Left ventricle myocardium inferior (tissue), 1 donor: ENCODE results near the gene TMEM217. TPM values are rescaled to one million over a fixed set of nuclear protein-coding genes. Genes with fewer than 3 reads are reported as not detected.
A peak's percentile ranks its signal among the peaks of the same experiment; 100 is the strongest.

Experiments
- DNase-seq: peaks from one replicate; pipeline ENCODE4 v3.0.0-alpha.2; 2020
- H3K27ac ChIP-seq: fragments of 200-600 bp; replicated peaks from 2 replicates; pipeline ENCODE4 v1.8.0; 2021
- H3K27me3 ChIP-seq: fragments of 200-600 bp; 2 replicates; pipeline ENCODE4 v1.8.0; 2021; ENCODE audit warnings: low read depth
- H3K36me3 ChIP-seq: fragments of 200-600 bp; 2 replicates; pipeline ENCODE4 v1.8.0; 2021
- H3K4me1 ChIP-seq: fragments of 200-600 bp; 2 replicates; pipeline ENCODE4 v1.8.0; 2021
- H3K4me3 ChIP-seq: fragments of 200-600 bp; 2 replicates; pipeline ENCODE4 v1.8.0; 2021; ENCODE audit warnings: mild to moderate bottlenecking, moderate library complexity
- H3K9me3 ChIP-seq: fragments of 200-600 bp; replicated peaks from 2 replicates; pipeline ENCODE4 v1.8.0; 2021
- intact Hi-C: fragments of 100-400 bp; cut with micrococcal nuclease; formaldehyde crosslinking; loops from one replicate; pipeline ENCODE4 v1.11.0; 2022
- total RNA-seq: library from RNA; stranded (reverse); fragmentation: NEBNext Ultra II Directional; extraction: Animal tissue kit (Norgen Biotek cat#: 25700); gene quantifications from one replicate; pipeline ENCODE4 v1.2.1, GENCODE V29; 2021
- TF ChIP-seq, protein P1 (sequence below): fragments of 200-600 bp; IDR thresholded peaks from 2 replicates; pipeline ENCODE4 v1.8.0; 2021; ENCODE audit warnings: antibody characterized with exemption, mild to moderate bottlenecking, borderline replicate concordance
- donor health status: DM: no; HTN: yes; CAD: no; lungs with severe emphysema.

Gene TMEM217
- total RNA-seq, 1 donor from 2014 or later = 0.80 TPM

DNA sequence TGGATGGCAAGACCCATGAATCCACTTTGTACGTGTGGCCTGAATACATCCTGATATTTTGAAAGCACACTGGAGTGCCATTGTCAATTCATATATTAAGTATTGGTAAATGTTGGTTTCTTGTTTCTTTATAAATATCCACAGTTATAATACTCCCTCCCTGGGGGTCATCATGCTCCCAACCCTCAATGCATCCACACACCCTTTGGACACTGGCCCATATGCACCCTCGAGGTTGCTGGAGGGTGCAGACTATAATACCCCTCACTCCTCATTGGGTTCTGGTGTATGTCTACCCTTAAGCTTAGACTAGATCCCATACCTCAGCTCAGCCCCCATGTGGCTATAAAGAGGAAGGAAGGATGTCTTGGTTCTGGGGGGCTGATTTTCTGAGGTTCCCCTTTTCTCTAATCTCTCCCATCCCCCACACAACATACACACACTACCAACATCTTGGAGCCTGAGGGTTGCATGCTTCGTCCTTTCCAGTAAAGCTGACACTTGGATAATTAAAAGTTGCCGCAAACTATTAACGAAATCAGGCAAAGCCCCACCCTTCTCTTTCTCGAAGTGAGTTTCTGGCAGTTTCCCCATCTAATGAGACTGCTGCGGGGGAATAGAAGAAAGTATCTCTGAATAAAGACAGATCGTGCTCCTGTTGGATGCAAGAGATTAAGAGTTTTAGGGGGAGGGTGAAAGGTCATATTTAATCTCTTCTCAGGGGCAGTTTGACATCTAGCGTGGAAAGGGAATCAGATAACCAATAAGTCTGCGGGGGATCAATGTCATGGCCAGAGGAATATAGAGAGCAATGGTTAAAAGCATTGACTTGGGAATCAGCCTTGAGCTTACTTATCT is 80.6 kb downstream of the TMEM217 start:
- TF ChIP-seq, protein P1, sequence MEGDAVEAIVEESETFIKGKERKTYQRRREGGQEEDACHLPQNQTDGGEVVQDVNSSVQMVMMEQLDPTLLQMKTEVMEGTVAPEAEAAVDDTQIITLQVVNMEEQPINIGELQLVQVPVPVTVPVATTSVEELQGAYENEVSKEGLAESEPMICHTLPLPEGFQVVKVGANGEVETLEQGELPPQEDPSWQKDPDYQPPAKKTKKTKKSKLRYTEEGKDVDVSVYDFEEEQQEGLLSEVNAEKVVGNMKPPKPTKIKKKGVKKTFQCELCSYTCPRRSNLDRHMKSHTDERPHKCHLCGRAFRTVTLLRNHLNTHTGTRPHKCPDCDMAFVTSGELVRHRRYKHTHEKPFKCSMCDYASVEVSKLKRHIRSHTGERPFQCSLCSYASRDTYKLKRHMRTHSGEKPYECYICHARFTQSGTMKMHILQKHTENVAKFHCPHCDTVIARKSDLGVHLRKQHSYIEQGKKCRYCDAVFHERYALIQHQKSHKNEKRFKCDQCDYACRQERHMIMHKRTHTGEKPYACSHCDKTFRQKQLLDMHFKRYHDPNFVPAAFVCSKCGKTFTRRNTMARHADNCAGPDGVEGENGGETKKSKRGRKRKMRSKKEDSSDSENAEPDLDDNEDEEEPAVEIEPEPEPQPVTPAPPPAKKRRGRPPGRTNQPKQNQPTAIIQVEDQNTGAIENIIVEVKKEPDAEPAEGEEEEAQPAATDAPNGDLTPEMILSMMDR = no peak
- Histone ChIP-seq H3K9me3 (no peaks in the 10 kb centered on the region), H3K4me1 (peaks cover 22% of the 10 kb centered on the region), H3K27me3 (no peaks in the 10 kb centered on the region), H3K4me3 (no peak overlapping the region), H3K27ac (no peak overlapping the region), H3K36me3 (peaks cover 36% of the 10 kb centered on the region)
- DNase-seq = no peak
- intact Hi-C loops = no loop called here

DNA sequence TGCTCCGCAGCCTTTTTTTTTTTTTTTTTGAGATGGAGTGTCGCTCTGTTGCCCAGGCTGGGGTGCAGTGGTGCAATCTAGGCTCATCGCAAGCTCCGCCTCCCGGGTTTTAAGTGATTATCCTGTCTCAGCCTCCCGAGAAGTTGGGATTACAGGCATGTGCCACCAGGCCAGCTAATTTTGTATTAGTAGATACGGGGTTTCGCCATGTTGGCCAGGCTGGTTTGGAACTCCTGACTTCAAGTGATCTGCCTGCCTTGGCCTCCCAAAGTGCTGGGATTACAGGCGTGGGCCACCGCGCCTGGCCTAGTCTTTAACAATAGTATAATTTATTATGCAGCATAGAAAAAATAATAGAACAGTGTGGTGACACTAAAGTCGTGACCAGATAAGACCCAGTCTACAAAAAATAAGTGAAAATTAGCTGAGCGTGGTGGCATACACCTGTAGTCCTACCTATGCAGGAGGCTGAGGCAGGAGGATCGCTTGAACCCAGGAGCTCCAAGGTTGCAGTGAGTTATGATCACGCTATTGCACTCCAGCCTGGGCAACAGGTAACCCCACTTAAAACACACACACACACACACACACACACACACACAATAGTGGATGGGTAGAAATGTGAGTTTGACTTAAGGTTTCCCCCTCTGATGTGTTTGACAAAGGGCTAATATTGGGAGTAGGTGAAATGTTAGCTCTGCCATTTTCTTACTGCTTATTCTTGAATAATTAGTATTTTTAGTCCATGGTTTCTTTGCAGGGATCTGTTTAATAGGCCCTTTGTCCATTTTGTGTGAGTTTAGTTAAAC is 81.5 kb downstream of the TMEM217 start:
- peaks cover 36% of the 10 kb centered on the region for H3K36me3 ChIP-seq
- intact Hi-C loops = no loop called here
- no peaks in the 10 kb centered on the region for H3K27me3 ChIP-seq
- no peak for DNase-seq
- H3K9me3 ChIP-seq = no peaks in the 10 kb centered on the region
- peaks cover 29% of the 10 kb centered on the region for H3K4me1 ChIP-seq
- H3K4me3 ChIP-seq = no peak overlapping the region
- no peak overlapping the region for H3K27ac ChIP-seq
- TF ChIP-seq, protein P1 = no peak

DNA sequence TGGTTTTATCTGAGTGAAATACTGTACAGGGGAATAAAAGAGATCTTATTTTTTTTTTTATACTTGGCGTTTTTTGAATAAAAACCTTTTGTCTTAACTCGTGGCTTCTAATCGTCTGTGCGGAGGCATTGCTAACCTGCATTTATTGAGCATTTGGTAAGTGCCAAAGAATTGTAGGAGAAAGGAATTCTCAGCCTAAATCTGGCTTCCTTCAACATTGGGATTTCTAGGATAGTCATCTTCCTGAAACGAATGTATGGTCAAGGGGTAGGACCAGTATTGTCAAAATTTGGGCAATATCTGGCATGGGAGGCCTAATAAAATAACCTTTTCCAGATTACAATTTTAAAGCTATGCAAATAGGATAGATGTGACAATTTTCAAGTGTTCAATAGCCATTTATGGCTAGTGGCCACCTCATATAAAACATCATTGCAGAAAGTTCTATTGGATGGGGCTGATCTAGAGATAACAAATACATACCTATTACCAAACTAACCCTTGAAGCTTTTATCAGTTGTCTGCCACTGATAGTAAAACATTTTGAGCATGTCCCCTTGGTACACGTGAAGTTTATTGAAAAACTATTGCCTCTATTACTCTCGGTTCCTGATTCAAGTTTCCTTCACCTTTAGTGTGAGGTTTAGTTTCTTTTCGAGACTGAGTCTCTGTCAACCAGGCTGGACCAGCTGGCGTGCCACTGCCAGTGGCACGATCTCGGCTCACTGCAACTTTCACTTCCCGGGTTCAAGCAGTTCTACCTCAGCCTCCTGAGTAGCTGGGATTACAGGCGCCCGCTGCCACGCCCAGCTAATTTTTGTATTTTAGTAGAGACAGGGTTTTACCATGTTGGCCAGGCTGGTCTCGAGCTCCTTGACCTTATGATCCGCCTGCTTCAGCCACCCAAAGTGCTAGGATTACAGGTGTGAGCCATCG is 82.3 kb downstream of the TMEM217 start:
- Histone ChIP-seq H3K4me3 (no peak overlapping the region), H3K27me3 (no peaks in the 10 kb centered on the region), H3K36me3 (peaks cover 36% of the 10 kb centered on the region), H3K4me1 (peaks cover 38% of the 10 kb centered on the region), H3K9me3 (no peaks in the 10 kb centered on the region), H3K27ac (no peak overlapping the region)
- intact Hi-C loops = no loop called here
- no peak for DNase-seq
- TF ChIP-seq, protein P1 = no peak

DNA sequence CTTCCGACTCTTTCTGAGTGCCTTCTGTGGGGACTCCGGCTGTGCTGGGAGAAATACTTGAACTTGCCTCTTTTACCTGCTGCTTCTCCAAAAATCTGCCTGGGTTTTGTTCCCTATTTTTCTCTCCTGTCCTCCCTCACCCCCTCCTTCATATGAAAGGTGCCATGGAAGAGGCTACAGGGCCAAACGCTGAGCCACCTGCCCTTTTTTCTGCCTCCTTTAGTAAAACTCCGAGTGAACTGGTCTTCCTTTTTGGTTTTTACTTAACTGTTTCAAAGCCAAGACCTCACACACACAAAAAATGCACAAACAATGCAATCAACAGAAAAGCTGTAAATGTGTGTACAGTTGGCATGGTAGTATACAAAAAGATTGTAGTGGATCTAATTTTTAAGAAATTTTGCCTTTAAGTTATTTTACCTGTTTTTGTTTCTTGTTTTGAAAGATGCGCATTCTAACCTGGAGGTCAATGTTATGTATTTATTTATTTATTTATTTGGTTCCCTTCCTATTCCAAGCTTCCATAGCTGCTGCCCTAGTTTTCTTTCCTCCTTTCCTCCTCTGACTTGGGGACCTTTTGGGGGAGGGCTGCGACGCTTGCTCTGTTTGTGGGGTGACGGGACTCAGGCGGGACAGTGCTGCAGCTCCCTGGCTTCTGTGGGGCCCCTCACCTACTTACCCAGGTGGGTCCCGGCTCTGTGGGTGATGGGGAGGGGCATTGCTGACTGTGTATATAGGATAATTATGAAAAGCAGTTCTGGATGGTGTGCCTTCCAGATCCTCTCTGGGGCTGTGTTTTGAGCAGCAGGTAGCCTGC is 83.2 kb downstream of the TMEM217 start:
- no peak overlapping the region for H3K27ac ChIP-seq
- no peaks in the 10 kb centered on the region for H3K9me3 ChIP-seq
- intact Hi-C loops = no loop called here
- TF ChIP-seq, protein P1 = no peak
- H3K36me3 ChIP-seq = peaks cover 36% of the 10 kb centered on the region
- peak overlapping the region; percentile 98 for H3K4me3 ChIP-seq
- H3K4me1 ChIP-seq = peaks cover 43% of the 10 kb centered on the region
- no peak for DNase-seq
- H3K27me3 ChIP-seq = no peaks in the 10 kb centered on the region

DNA sequence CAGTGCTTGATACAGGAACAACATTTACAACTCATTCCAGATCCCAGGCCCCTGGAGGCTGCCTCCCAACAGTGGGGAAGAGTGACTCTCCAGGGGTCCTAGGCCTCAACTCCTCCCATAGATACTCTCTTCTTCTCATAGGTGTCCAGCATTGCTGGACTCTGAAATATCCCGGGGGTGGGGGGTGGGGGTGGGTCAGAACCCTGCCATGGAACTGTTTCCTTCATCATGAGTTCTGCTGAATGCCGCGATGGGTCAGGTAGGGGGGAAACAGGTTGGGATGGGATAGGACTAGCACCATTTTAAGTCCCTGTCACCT is 83.8 kb downstream of the TMEM217 start:
- Histone ChIP-seq H3K27ac (no peak overlapping the region), H3K36me3 (peaks cover 36% of the 10 kb centered on the region), H3K4me1 (peaks cover 47% of the 10 kb centered on the region), H3K4me3 (peak overlapping the region; percentile 98), H3K27me3 (no peaks in the 10 kb centered on the region), H3K9me3 (no peaks in the 10 kb centered on the region)
- DNase-seq = no peak
- intact Hi-C loops = no loop called here
- TF ChIP-seq, protein P1 = no peak
